A549 (cell line): ENCODE measurements around the gene BRMS1. TPM values are rescaled to one million over a fixed set of nuclear protein-coding genes. Genes with fewer than 3 reads are reported as not detected.

Experiments
- ATAC-seq, 2 experiments: fragments of 200-7000 bp in 1 of 2; fragments of >200 bp in 1 of 2; cut with Nextera tagmentation in 1 of 2; cut with Tn5 transposase in 1 of 2; 3 replicates each; pipeline versions ENCODE4 v1.8.0 to v1.9.1; 2018 to 2020; ENCODE audit warnings: mild to moderate bottlenecking in 1 of 2, moderate library complexity in 1 of 2
- CTCF ChIA-PET: fragments of 300-600 bp; sonication (Branson Sonifier 250); formaldehyde crosslinking; extraction: SDS; loops from one replicate; lab custom pipeline; 2021; ENCODE audit warnings: antibody characterized with exemption, inconsistent platforms; lab: Yijun Ruan, JAX
- POLR2A ChIA-PET: fragments of 350-600 bp; formaldehyde crosslinking; extraction: SDS; loops from one replicate; lab custom pipeline; 2021; ENCODE audit warnings: antibody characterized with exemption, inconsistent platforms; lab: Yijun Ruan, JAX
- DNase-seq, 2 experiments: peaks; one replicate each; pipeline versions ENCODE4 v3.0.0 to v3.0.0-alpha.2; 2011 to 2016; ENCODE audit warnings: low read depth in 1 of 2, low spot score in 1 of 2
- FAIRE-seq: peaks from 2 replicates; lab custom pipeline; 2011; peaks lifted over from hg19 to GRCh38; lab: Jason Lieb, UNC
- H3K27ac ChIP-seq, 2 experiments: fragments of >200 bp; sonication (Bioruptor Twin); formaldehyde crosslinking; 3 replicates each; pipeline ENCODE4 v1.5.1; 2016 to 2017
- H3K4me1 ChIP-seq: fragments of >200 bp; sonication (Bioruptor Twin); formaldehyde crosslinking; 3 replicates; pipeline ENCODE4 v1.6.1; 2016
- H3K4me2 ChIP-seq: fragments of >200 bp; sonication (Bioruptor Twin); formaldehyde crosslinking; 3 replicates; pipeline ENCODE4 v1.6.1; 2016
- H3K4me3 ChIP-seq: fragments of >200 bp; sonication (Bioruptor Twin); formaldehyde crosslinking; 3 replicates; pipeline ENCODE4 v1.5.1; 2016
- H3K9me3 ChIP-seq: fragments of >200 bp; sonication (Bioruptor Twin); formaldehyde crosslinking; 3 replicates; pipeline ENCODE4 v1.6.1; 2016
- CHD4 ChIP-seq: fragments of 200-600 bp; sonication (generic); IDR thresholded peaks from 2 replicates; pipeline ENCODE4 v1.6.1; 2016; ENCODE audit warnings: antibody characterized with exemption, mild to moderate bottlenecking, borderline replicate concordance
- EHF ChIP-seq: fragments of 250-450 bp; sonication (Bioruptor Pico); IDR thresholded peaks from 2 replicates; pipeline ENCODE4 v1.5.0; 2020; ENCODE audit warnings: mild to moderate bottlenecking
- EHMT2 ChIP-seq: fragments of 200-600 bp; sonication (generic); IDR thresholded peaks from 2 replicates; pipeline ENCODE4 v1.6.1; 2016; ENCODE audit warnings: antibody characterized with exemption, low read depth, mild to moderate bottlenecking, moderate library complexity
- ESRRA ChIP-seq: fragments of 150-350 bp; IDR thresholded peaks from 2 replicates; pipeline ENCODE4 v1.6.1; 2014; ENCODE audit warnings: mild to moderate bottlenecking, low read length, borderline replicate concordance
- FOSB ChIP-seq: fragments of 250-450 bp; sonication (Bioruptor Pico); IDR thresholded peaks from 2 replicates; pipeline ENCODE4 v1.5.0; 2020; ENCODE audit warnings: mild to moderate bottlenecking, moderate library complexity
- FOXS1 ChIP-seq: fragments of 250-450 bp; sonication (Bioruptor Pico); IDR thresholded peaks from 2 replicates; pipeline ENCODE4 v1.5.0; 2020; ENCODE audit warnings: mild to moderate bottlenecking, moderate library complexity
- HDAC2 ChIP-seq: fragments of 200-600 bp; sonication (generic); IDR thresholded peaks from 2 replicates; pipeline ENCODE4 v1.6.1; 2016
- HOXB13 ChIP-seq: fragments of 250-450 bp; sonication (Bioruptor Pico); IDR thresholded peaks from 2 replicates; pipeline ENCODE4 v1.5.0; 2020; ENCODE audit warnings: low read depth, mild to moderate bottlenecking, moderate library complexity
- HOXB5 ChIP-seq: fragments of 250-450 bp; sonication (Bioruptor Pico); IDR thresholded peaks from 2 replicates; pipeline ENCODE4 v1.5.0; 2020; ENCODE audit warnings: mild to moderate bottlenecking, moderate library complexity
- JUNB ChIP-seq: fragments of >200 bp; sonication (Bioruptor Twin); formaldehyde crosslinking; IDR thresholded peaks from 2 replicates; pipeline ENCODE4 v1.6.1; 2016
- KDM1A ChIP-seq: fragments of 200-600 bp; sonication (generic); IDR thresholded peaks from 2 replicates; pipeline ENCODE4 v1.6.1; 2016; ENCODE audit warnings: low read depth, mild to moderate bottlenecking
- KDM5A ChIP-seq: fragments of 200-600 bp; sonication (generic); IDR thresholded peaks from 2 replicates; pipeline ENCODE4 v1.6.1; 2016; ENCODE audit warnings: antibody characterized with exemption, mild to moderate bottlenecking
- MAZ ChIP-seq: fragments of 150-350 bp; IDR thresholded peaks from 2 replicates; pipeline ENCODE4 v1.6.1; 2014; ENCODE audit warnings: antibody characterized with exemption, low read depth, low read length, borderline replicate concordance
- NR3C1 ChIP-seq: fragments of >200 bp; sonication (Bioruptor Twin); formaldehyde crosslinking; IDR thresholded peaks from 3 replicates; pipeline ENCODE4 v1.6.1; 2017
- PHF8 ChIP-seq: fragments of 200-600 bp; sonication (generic); IDR thresholded peaks from 2 replicates; pipeline ENCODE4 v1.6.1; 2016; ENCODE audit warnings: low read depth, mild to moderate bottlenecking, antibody characterized with exemption, moderate library complexity, borderline replicate concordance
- POLR2A ChIP-seq: IDR thresholded peaks from 2 replicates; pipeline ENCODE4 v1.6.1; 2012; ENCODE audit warnings: mild to moderate bottlenecking, low read length
- RCOR1 ChIP-seq: fragments of 150-350 bp; IDR thresholded peaks from 2 replicates; pipeline ENCODE4 v1.6.1; 2014; ENCODE audit warnings: antibody characterized with exemption, low read length, low read depth
- RFX5 ChIP-seq: fragments of 450-650 bp; IDR thresholded peaks from 2 replicates; pipeline ENCODE4 v1.7.1; 2014; ENCODE audit warnings: antibody characterized with exemption, mild to moderate bottlenecking, moderate library complexity
- TP53 ChIP-seq: fragments of 250-450 bp; sonication (Bioruptor Pico); IDR thresholded peaks from 2 replicates; pipeline ENCODE4 v1.5.0; 2021; ENCODE audit warnings: mild to moderate bottlenecking, moderate library complexity
- ZFP36 ChIP-seq: fragments of 450-650 bp; IDR thresholded peaks from 2 replicates; pipeline ENCODE4 v1.6.1; 2014; ENCODE audit warnings: borderline replicate concordance; ENCODE audit not compliant: partially characterized antibody
- ZNF302 ChIP-seq: fragments of 250-450 bp; sonication (Bioruptor Pico); IDR thresholded peaks from 2 replicates; pipeline ENCODE4 v1.9.0; 2021; ENCODE audit warnings: inconsistent platforms, mild to moderate bottlenecking, moderate library complexity
- WGBS: methylation state at CpG from one replicate; pipeline ENCODE4 v1.1.6; 2017; ENCODE audit errors: missing lambda C conversion rate; 5-methylcytosine and 5-hydroxymethylcytosine counted together
- polyA plus RNA-seq, 4 experiments: library from polyadenylated mRNA; depleted of rRNA in 3 of 4; stranded (reverse); fragments of >200 nt; fragmentation: RNase III in 1 of 4; extraction: RNeasy Plus Mini Kit Qiagen cat#74134 plus additional on column Dnase treatment in 1 of 4; gene quantifications; 2 replicates in 3 of 4; 3 replicates in 1 of 4; pipeline ENCODE4 v1.2.3, GENCODE V29; 2011 to 2017
- TF ChIP-seq, protein P1 (sequence below): IDR thresholded peaks from 2 replicates; pipeline ENCODE4 v1.6.1; 2012
- TF ChIP-seq, protein P2 (sequence below): IDR thresholded peaks from 2 replicates; pipeline ENCODE4 v1.6.1; 2012; ENCODE audit warnings: low read depth, borderline replicate concordance
- TF ChIP-seq, protein P3 (sequence below): fragments of >200 bp; sonication (Bioruptor Twin); formaldehyde crosslinking; IDR thresholded peaks from 3 replicates; pipeline ENCODE4 v1.6.1; 2016
- TF ChIP-seq, protein P4 (sequence below): fragments of 200-600 bp; sonication (generic); IDR thresholded peaks from 2 replicates; pipeline ENCODE4 v1.6.1; 2016; ENCODE audit warnings: antibody characterized with exemption, mild to moderate bottlenecking, moderate library complexity

The BRMS1 gene
- polyA plus RNA-seq, 2 of the 4 experiments (the other 2 are of a cell fraction): 56.2 to 90.8 TPM

DNA sequence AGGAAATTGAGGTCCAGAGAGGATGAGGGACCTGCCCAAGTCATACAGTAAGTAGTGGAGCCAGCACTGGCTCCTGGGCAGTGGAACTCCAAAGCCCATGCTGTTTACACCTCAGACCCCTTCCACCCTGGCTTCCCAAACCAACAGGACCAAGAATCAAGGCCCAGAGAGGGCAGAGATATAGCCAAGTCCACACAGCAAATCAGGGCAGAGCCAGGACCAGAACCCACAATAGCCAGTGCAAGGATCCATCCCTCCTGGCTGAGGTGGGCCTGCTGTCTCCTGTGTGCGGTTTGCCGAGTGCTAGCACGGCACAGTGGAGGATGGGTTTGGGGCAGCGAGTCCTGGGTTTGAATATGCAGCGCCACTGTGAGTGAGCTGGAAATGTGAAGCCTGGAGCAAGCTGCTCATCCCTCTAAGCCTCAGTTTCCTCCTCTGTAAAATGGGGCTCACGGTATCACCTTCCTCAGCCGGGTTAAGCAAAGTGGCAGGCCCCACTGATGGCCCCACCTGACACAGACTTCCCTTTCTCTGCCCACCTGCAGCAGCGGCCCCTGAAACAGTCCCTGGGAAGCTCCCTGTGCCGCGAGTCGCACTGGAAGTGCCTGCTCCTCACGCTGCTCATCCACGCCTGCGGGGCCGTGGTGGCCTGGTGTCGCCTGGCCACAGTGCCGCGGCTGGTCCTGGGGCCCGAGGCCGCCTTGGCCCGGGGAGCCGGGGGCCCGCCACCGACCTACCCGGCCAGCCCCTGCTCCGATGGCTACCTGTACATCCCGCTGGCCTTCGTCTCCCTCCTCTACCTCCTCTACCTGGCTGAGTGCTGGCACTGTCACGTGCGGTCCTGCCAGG lies 50.9 kb downstream of the BRMS1 start:
- POLR2A ChIA-PET: interaction anchor here (0.5 kb wide), 1 partner anchor 238 kb away, joined by 3 read pairs; no protein-coding TSS in a partner anchor
- no peak overlapping the region for H3K27ac ChIP-seq
- TF ChIP-seq, protein P1, sequence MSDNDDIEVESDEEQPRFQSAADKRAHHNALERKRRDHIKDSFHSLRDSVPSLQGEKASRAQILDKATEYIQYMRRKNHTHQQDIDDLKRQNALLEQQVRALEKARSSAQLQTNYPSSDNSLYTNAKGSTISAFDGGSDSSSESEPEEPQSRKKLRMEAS: no peak
- TF ChIP-seq RFX5 (no peak), RCOR1 (no peak), POLR2A (no peak), FOXS1 (CRISPR knock-in tag) (no peak), JUNB (no peak), KDM1A (peak; percentile 61; the same call in 1 of the 2 replicates), MAZ (no peak), ESRRA (no peak), PHF8 (no peak), KDM5A (no peak), HDAC2 (no peak), ZFP36 (peak; percentile 15)
- TF ChIP-seq, protein P2, sequence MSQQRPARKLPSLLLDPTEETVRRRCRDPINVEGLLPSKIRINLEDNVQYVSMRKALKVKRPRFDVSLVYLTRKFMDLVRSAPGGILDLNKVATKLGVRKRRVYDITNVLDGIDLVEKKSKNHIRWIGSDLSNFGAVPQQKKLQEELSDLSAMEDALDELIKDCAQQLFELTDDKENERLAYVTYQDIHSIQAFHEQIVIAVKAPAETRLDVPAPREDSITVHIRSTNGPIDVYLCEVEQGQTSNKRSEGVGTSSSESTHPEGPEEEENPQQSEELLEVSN: no peak
- TF ChIP-seq, all 56 proteins: peak for 2
- DNase-seq: no peak
- Histone ChIP-seq H3K4me2 (no peak overlapping the region), H3K9me3 (no peaks in the 10 kb centered on the region), H3K4me1 (peaks cover 12% of the 10 kb centered on the region), H3K4me3 (no peak overlapping the region)
- no peak for ATAC-seq
- CTCF ChIA-PET: interaction anchor here (0.8 to 10.1 kb wide), 4 partner anchors 12 to 42 kb away, joined by 3 to 116 read pairs (median 5); partner anchors contain the start of gene RIN1
- no peak for FAIRE-seq
- WGBS: 89% methylated on average over 22 of the region's 30 CpGs

DNA sequence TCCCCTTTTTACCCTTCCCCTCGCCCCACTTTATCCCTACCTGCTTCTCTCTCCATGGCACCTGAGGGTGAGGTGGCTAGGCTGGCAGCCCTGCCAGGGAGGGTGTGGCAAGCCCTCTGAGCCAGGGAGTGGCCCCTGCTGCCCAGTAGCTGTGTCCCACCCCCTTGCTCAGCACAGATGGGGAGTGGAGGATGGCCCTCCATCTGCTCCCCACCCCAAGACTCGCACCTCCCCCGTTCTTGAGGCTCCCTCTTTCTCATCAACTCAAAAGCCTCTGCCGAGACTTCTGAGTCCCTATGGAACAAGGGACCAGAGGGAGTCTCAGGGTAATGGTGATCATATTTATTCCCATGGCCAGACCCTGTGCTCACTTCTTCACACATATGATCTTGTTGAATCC lies 51.6 kb downstream of the BRMS1 start:
- H3K4me1 ChIP-seq: peaks cover 12% of the 10 kb centered on the region
- POLR2A ChIA-PET: no interaction called here
- no peak for TF ChIP-seq CHD4
- no peak for TF ChIP-seq TP53 (CRISPR knock-in tag)
- TF ChIP-seq ZFP36: no peak
- TF ChIP-seq, protein P3, sequence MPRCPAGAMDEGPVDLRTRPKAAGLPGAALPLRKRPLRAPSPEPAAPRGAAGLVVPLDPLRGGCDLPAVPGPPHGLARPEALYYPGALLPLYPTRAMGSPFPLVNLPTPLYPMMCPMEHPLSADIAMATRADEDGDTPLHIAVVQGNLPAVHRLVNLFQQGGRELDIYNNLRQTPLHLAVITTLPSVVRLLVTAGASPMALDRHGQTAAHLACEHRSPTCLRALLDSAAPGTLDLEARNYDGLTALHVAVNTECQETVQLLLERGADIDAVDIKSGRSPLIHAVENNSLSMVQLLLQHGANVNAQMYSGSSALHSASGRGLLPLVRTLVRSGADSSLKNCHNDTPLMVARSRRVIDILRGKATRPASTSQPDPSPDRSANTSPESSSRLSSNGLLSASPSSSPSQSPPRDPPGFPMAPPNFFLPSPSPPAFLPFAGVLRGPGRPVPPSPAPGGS: no peak
- TF ChIP-seq, protein P4, sequence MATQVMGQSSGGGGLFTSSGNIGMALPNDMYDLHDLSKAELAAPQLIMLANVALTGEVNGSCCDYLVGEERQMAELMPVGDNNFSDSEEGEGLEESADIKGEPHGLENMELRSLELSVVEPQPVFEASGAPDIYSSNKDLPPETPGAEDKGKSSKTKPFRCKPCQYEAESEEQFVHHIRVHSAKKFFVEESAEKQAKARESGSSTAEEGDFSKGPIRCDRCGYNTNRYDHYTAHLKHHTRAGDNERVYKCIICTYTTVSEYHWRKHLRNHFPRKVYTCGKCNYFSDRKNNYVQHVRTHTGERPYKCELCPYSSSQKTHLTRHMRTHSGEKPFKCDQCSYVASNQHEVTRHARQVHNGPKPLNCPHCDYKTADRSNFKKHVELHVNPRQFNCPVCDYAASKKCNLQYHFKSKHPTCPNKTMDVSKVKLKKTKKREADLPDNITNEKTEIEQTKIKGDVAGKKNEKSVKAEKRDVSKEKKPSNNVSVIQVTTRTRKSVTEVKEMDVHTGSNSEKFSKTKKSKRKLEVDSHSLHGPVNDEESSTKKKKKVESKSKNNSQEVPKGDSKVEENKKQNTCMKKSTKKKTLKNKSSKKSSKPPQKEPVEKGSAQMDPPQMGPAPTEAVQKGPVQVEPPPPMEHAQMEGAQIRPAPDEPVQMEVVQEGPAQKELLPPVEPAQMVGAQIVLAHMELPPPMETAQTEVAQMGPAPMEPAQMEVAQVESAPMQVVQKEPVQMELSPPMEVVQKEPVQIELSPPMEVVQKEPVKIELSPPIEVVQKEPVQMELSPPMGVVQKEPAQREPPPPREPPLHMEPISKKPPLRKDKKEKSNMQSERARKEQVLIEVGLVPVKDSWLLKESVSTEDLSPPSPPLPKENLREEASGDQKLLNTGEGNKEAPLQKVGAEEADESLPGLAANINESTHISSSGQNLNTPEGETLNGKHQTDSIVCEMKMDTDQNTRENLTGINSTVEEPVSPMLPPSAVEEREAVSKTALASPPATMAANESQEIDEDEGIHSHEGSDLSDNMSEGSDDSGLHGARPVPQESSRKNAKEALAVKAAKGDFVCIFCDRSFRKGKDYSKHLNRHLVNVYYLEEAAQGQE: no peak
- TF ChIP-seq ESRRA: no peak
- no peak for TF ChIP-seq FOSB (CRISPR knock-in tag)
- no peak for TF ChIP-seq HOXB5 (CRISPR knock-in tag)
- TF ChIP-seq EHF (CRISPR knock-in tag): no peak
- TF ChIP-seq HOXB13 (CRISPR knock-in tag): no peak
- TF ChIP-seq NR3C1: no peak
- TF ChIP-seq ZNF302 (CRISPR knock-in tag): no peak
- no peak for TF ChIP-seq FOXS1 (CRISPR knock-in tag)
- TF ChIP-seq EHMT2: no peak
- H3K27ac ChIP-seq: no peak overlapping the region
- 83% methylated on average over 4 of the region's 4 CpGs for WGBS
- FAIRE-seq (no peak), DNase-seq (no peak), ATAC-seq (no peak)
- no peak overlapping the region for H3K4me3 ChIP-seq
- no peak overlapping the region for H3K4me2 ChIP-seq
- CTCF ChIA-PET: interaction anchor here (10.1 kb wide), 1 partner anchor 18 kb away, joined by 116 read pairs; no protein-coding TSS in a partner anchor
- H3K9me3 ChIP-seq: no peaks in the 10 kb centered on the region
